K562 (cell line): ENCODE measurements around the gene CRKL. TPM values are rescaled to one million over a fixed set of nuclear protein-coding genes. Genes with fewer than 3 reads are reported as not detected.

Experiments
- ATAC-seq: fragments of 200-7000 bp; cut with Tn5 transposase; 3 replicates; pipeline ENCODE4 v1.9.1; 2020; ENCODE audit warnings: moderate library complexity
- BruUV-seq: library from RNA; stranded (reverse); fragments of 400-500 nt; replicated peaks from 2 replicates; lab custom pipeline; 2021; lab: Mats Ljungman, UMichigan
- CTCF ChIA-PET: fragments of 300-600 bp; formaldehyde crosslinking; extraction: SDS; loops from one replicate; lab custom pipeline; 2021; ENCODE audit warnings: low intra/inter-chr PET ratio; lab: Yijun Ruan, JAX
- POLR2A ChIA-PET: fragments of 300-600, 350-650 bp; sonication (Branson Sonifier 250); formaldehyde crosslinking; extraction: SDS; loops from one replicate; lab custom pipeline; 2021; ENCODE audit warnings: antibody characterized with exemption, inconsistent platforms; lab: Yijun Ruan, JAX
- DNase-seq, 4 experiments: peaks; one replicate each; pipeline versions ENCODE4 v3.0.0 to v3.0.0-alpha.2; 2011 to 2018; ENCODE audit warnings: low spot score in 3 of 4, mixed read lengths in 3 of 4; ENCODE audit errors: extremely low read depth in 1 of 4
- FAIRE-seq: peaks from 2 replicates; lab custom pipeline; 2011; peaks lifted over from hg19 to GRCh38; lab: Jason Lieb, UNC
- H2AFZ ChIP-seq: 2 replicates; pipeline ENCODE4 v1.6.0; 2011; ENCODE audit warnings: low read depth, low read length, control low read depth, inconsistent platforms
- H3K27ac ChIP-seq: fragments of 200-600 bp; 3 replicates; pipeline ENCODE4 v1.8.0; 2011; ENCODE audit warnings: low read depth, mild to moderate bottlenecking, control low read depth, inconsistent platforms, low read length, moderate library complexity, mixed read lengths; ENCODE audit errors: extremely low read depth
- H3K27me3 ChIP-seq, 2 experiments: fragments of 300-600 bp in 1 of 2; 2 replicates in 1 of 2; 3 replicates in 1 of 2; pipeline versions ENCODE4 v1.6.0 to v1.8.0; 2011; ENCODE audit warnings: inconsistent platforms in 2 of 2, low read length in 2 of 2, mild to moderate bottlenecking in 1 of 2, mixed read lengths in 1 of 2, moderate library complexity in 1 of 2; ENCODE audit not compliant: control insufficient read depth in 2 of 2, insufficient read depth in 2 of 2
- H3K36me3 ChIP-seq: fragments of 300-600 bp; 3 replicates; pipeline ENCODE4 v1.8.0; 2011; ENCODE audit warnings: mild to moderate bottlenecking, low read length, inconsistent platforms; ENCODE audit not compliant: control insufficient read depth, insufficient read depth
- H3K4me1 ChIP-seq, 2 experiments: fragments of 200-600 bp in 1 of 2; replicated peaks in 1 of 2; 2 replicates in 1 of 2; 3 replicates in 1 of 2; pipeline versions ENCODE4 v1.5.1 to v1.8.0; 2011; ENCODE audit warnings: inconsistent platforms in 2 of 2, low read length in 2 of 2, mild to moderate bottlenecking in 1 of 2, mixed read lengths in 1 of 2, moderate library complexity in 1 of 2; ENCODE audit not compliant: control insufficient read depth in 2 of 2, insufficient read depth in 2 of 2
- H3K4me2 ChIP-seq: 2 replicates; pipeline ENCODE4 v1.6.1; 2011; ENCODE audit warnings: low read length, control low read depth, inconsistent platforms, mixed read lengths; ENCODE audit not compliant: insufficient read depth
- H3K4me3 ChIP-seq: fragments of 200-600 bp; sonication (generic), shearing (Covaris generic); 2 replicates; pipeline ENCODE4 v1.5.1; 2016; ENCODE audit warnings: control low read depth, inconsistent platforms
- H3K79me2 ChIP-seq: fragments of 200-600 bp; 3 replicates; pipeline ENCODE4 v1.8.0; 2011; ENCODE audit warnings: low read length, inconsistent platforms; ENCODE audit not compliant: control insufficient read depth, insufficient read depth
- H3K9ac ChIP-seq, 2 experiments: 2 replicates each; pipeline versions ENCODE4 v1.6.0 to v1.6.1; 2011; ENCODE audit warnings: low read depth in 2 of 2, low read length in 2 of 2, control low read depth in 1 of 2, inconsistent platforms in 1 of 2, mild to moderate bottlenecking in 1 of 2, mixed read lengths in 1 of 2; ENCODE audit not compliant: insufficient read depth in 1 of 2
- H3K9me1 ChIP-seq: one replicate; pipeline ENCODE4 v1.6.0; 2011; ENCODE audit warnings: inconsistent platforms, mild to moderate bottlenecking, low read length, moderate library complexity; ENCODE audit not compliant: control insufficient read depth, insufficient read depth
- H3K9me3 ChIP-seq: replicated peaks from 2 replicates; pipeline ENCODE4 v1.5.1; 2011; ENCODE audit warnings: low read depth, low read length, inconsistent platforms; ENCODE audit not compliant: control insufficient read depth, insufficient read depth
- H4K20me1 ChIP-seq: replicated peaks from 2 replicates; pipeline ENCODE4 v1.6.1; 2011; ENCODE audit warnings: low read length, inconsistent platforms, mixed read lengths; ENCODE audit not compliant: control insufficient read depth, insufficient read depth
- E2F3 ChIP-seq: fragments of 250-450 bp; sonication (Bioruptor Pico); IDR thresholded peaks from 2 replicates; pipeline ENCODE4 v1.4.0; 2020; ENCODE audit warnings: mild to moderate bottlenecking
- FIP1L1 ChIP-seq: fragments of 200-400 bp; formaldehyde crosslinking; IDR thresholded peaks from 2 replicates; pipeline ENCODE4 v1.6.1; 2018; ENCODE audit warnings: mild to moderate bottlenecking, low read depth, low read length; ENCODE audit not compliant: poor library complexity, severe bottlenecking
- FOXM1 ChIP-seq, 2 experiments: fragments of 450-650 bp in 1 of 2; sonication (generic) in 1 of 2; formaldehyde crosslinking in 1 of 2; IDR thresholded peaks; 2 replicates each; pipeline versions ENCODE4 v1.6.1 to v1.9.0; 2017 to 2022; ENCODE audit warnings: low read depth in 2 of 2, mild to moderate bottlenecking in 2 of 2, missing genetic modification reagents in 1 of 2, moderate library complexity in 1 of 2
- HNRNPLL ChIP-seq: fragments of 200-400 bp; formaldehyde crosslinking; IDR thresholded peaks from 2 replicates; pipeline ENCODE4 v1.6.1; 2017; ENCODE audit warnings: low read length, low read depth, mild to moderate bottlenecking; ENCODE audit not compliant: poor library complexity, severe bottlenecking
- HNRNPUL1 ChIP-seq: fragments of 200-400 bp; formaldehyde crosslinking; IDR thresholded peaks from 2 replicates; pipeline ENCODE4 v1.6.1; 2017; ENCODE audit warnings: low read length
- PCBP1 ChIP-seq: fragments of 200-400 bp; formaldehyde crosslinking; IDR thresholded peaks from 2 replicates; pipeline ENCODE4 v1.6.1; 2018; ENCODE audit warnings: mild to moderate bottlenecking, low read depth, low read length; ENCODE audit not compliant: poor library complexity, severe bottlenecking
- SAFB ChIP-seq: fragments of 200-400 bp; formaldehyde crosslinking; IDR thresholded peaks from 2 replicates; pipeline ENCODE4 v1.6.1; 2017; ENCODE audit warnings: low read depth, low read length, borderline replicate concordance
- SRF ChIP-seq, 2 experiments: fragments of 250-450, 450-650 bp in 1 of 2; sonication (Bioruptor Pico) in 1 of 2; sonication (generic) in 1 of 2; formaldehyde crosslinking; IDR thresholded peaks; 2 replicates each; pipeline versions ENCODE4 v1.5.0 to v1.5.1; 2020 to 2022; ENCODE audit warnings: mild to moderate bottlenecking in 1 of 2, missing genetic modification reagents in 1 of 2
- STAG1 ChIP-seq: sonication (generic); formaldehyde crosslinking; IDR thresholded peaks from 2 replicates; pipeline ENCODE4 v1.5.0; 2020; ENCODE audit warnings: missing genetic modification reagents, borderline replicate concordance
- TFAM ChIP-seq: fragments of 250-450 bp; sonication (Bioruptor Pico); conservative IDR thresholded peaks from 2 replicates; pipeline ENCODE4 v1.5.0; 2021; ENCODE audit warnings: mild to moderate bottlenecking, moderate library complexity
- ZNF197 ChIP-seq: fragments of 200-800 bp; sonication (Bioruptor generic); IDR thresholded peaks from 2 replicates; pipeline ENCODE4 v1.6.1; 2016; ENCODE audit warnings: low read depth, missing genetic modification characterization, missing compliant biosample characterization
- ZNF586 ChIP-seq: fragments of 450-650 bp; formaldehyde crosslinking; conservative IDR thresholded peaks from 2 replicates; pipeline ENCODE4 v1.4.0; 2020; ENCODE audit warnings: mild to moderate bottlenecking, moderate library complexity
- ZSCAN32 ChIP-seq: fragments of 450-650 bp; formaldehyde crosslinking; IDR thresholded peaks from 2 replicates; pipeline ENCODE4 v1.4.0; 2020; ENCODE audit warnings: mild to moderate bottlenecking, moderate library complexity
- WGBS: fragments of 100-300 bp; shearing (Covaris generic); methylation state at CpG from one replicate; pipeline ENCODE4 v1.1.6; 2016; ENCODE audit warnings: low coverage, mixed read lengths; ENCODE audit not compliant: insufficient coverage; ENCODE audit errors: missing lambda C conversion rate; 5-methylcytosine and 5-hydroxymethylcytosine counted together
- in situ Hi-C: fragments of 300-500 bp; cut with MboI; formaldehyde crosslinking; loops from 4 replicates; pipeline ENCODE4 v1.15.0; 2018; ENCODE audit warnings: inconsistent platforms, mixed read lengths
- intact Hi-C: fragments of 100-400 bp; cut with micrococcal nuclease; formaldehyde crosslinking; loops from 2 replicates; pipeline ENCODE4 v1.14.2; 2022
- polyA plus RNA-seq, 8 experiments: library from polyadenylated mRNA; depleted of rRNA in 4 of 8; stranded (reverse) in 5 of 8; unstranded in 3 of 8; fragments of >200 nt; fragmentation: Nextera tagmentation in 2 of 8; fragmentation: Illumina TruSeq in 1 of 8; extraction: Ambion mirVana in 2 of 8; extraction: Trizol in 1 of 8; gene quantifications; 2 replicates each; pipeline versions ENCODE4 v1.2.1 to v1.2.3, GENCODE V29; 2011 to 2014; ENCODE audit warnings: inconsistent platforms in 1 of 8, missing spikeins in 1 of 8
- total RNA-seq, 7 experiments: library from RNA; depleted of rRNA in 6 of 7; stranded (reverse); fragments of >200 nt in 6 of 7; fragmentation: Illumina TruSeq in 2 of 7; extraction: Trizol in 2 of 7; gene quantifications; 2 replicates each; pipeline versions ENCODE4 v1.2.1 to v1.2.3, GENCODE V29; 2011 to 2021; ENCODE audit warnings: low replicate concordance in 1 of 7
- TF ChIP-seq, protein P1 (sequence below): sonication (generic); formaldehyde crosslinking; IDR thresholded peaks from 2 replicates; pipeline ENCODE4 v1.9.0; 2022; ENCODE audit warnings: mild to moderate bottlenecking, missing genetic modification reagents
- TF ChIP-seq, protein P2 (sequence below): fragments of 450-650 bp; IDR thresholded peaks from 2 replicates; pipeline ENCODE4 v1.6.1; 2016; ENCODE audit warnings: antibody characterized with exemption

The CRKL gene
- total and polyA plus RNA-seq, 9 of the 15 experiments (the other 6 are each of a cell fraction or from before 2014, with no cell fraction given): 100 to 263 (median 124) TPM

DNA sequence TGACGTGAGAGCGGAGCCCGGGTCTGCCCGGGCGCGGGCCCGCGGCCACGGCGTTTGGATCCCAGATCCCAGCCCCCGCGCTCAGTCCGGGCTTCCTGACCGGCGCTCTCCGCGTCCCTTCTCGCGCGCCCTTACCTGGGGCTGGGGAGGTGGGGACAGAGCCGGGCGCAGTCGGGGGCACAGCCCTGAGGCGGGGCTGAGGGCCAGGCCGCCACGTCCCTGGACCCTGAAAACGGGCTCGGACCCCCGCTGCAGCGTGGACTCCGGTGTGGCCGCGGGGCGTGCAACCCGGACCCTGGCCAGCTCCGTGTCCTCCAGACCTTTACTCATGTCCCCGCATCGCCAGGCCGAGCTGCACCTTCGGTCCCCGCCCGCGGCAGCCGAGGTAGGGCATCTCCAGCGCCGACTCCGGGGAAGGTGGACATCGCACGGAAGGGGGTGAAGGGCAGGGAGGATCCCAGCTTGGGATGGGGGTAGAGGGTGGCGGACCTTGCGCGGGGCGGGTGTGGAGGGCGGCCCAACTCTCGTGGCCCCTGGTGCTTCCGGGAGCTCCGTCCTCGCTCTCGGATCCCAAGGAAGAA is 40.0 kb downstream of the CRKL start (continued):
- TF ChIP-seq FIP1L1: peak; percentile 26
- 0 out of 4 replicates have a peak, but pooled peaks of 1 of the 2 experiments have one; percentile 1 for TF ChIP-seq SRF (CRISPR knock-in tag; IDR thresholded peaks at IDR 0.05)
- TF ChIP-seq, all 486 proteins: peak for 22

DNA sequence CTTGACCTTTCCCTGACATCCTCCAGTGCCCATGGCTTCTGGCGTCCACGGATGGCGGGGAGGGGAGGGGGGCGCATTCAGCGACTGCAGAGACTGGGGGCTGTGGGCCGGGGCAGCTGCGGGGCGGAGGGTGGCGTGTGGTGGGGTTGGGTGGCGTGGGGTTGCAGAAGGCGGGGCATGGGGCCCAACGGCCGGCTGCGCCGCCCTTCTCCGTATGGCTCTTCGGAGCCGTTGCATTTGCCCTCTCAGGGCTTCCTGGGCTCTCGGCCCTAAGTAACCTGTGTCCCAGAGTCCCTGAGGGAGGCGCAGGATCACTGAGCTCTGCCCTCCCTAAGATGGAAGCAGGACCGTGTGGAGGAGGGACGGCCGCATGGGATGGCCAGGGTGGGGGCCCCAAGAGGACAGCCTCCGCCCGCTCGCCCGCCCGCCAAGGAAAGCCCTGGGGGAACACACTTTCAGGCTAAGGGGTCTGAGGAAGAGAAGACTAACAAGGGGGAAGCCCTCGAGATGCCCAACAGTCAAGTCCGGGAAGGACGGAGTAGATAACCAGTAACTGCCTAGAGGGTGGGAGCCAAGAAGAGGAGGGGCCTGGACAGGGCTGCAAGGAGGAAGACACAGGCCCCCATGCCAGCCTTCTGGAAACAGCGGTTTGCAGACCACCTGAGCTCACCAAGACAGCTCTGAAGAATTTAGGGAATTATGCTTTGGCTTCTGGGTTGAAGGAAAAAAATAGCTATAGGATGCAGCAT is 40.6 kb downstream of the CRKL start:
- 55% methylated on average over 31 of the region's 32 CpGs for WGBS
- ChIA-PET POLR2A (interaction anchor here (0.6 to 64.4 kb wide), 11 partner anchors 10 to 101 kb away, joined by 3 to 1556 read pairs (median 5); partner anchors contain the start of genes AIFM3, CRKL, LZTR1 and THAP7), CTCF (no interaction called here)
- Histone ChIP-seq H3K4me2 (no peak overlapping the region), H3K36me3 (peaks cover 16% of the 10 kb centered on the region), H3K4me3 (no peak overlapping the region), H3K9me3 (no peaks in the 10 kb centered on the region), H3K27ac (no peak overlapping the region), H4K20me1 (peaks cover 30% of the 10 kb centered on the region), H3K4me1 (peaks cover 0 to 25% of the 10 kb centered on the region in 2 experiments; a peak in 2 of 5 replicates), H3K79me2 (peaks cover 3% of the 10 kb centered on the region; the same call in 2 of the 3 replicates), H3K27me3 (peaks cover 0 to 5% of the 10 kb centered on the region in 2 experiments; a peak in 1 of 5 replicates), H3K9ac (peak overlapping the region in 1 of 2 experiments; percentile 46; a peak in 2 of 4 replicates), H2AFZ (no peak overlapping the region), H3K9me1 (no peaks in the 10 kb centered on the region)
- DNase-seq (no peak), FAIRE-seq (no peak), ATAC-seq (0 out of 3 replicates have a peak, but pooled peaks have one; percentile 3)
- in situ Hi-C loops: loop anchor here (25.0 kb wide), 1 partner anchor 179 kb away; no protein-coding TSS in a partner anchor
- intact Hi-C loops: no loop called here
- no TSS peak for BruUV-seq
- TF ChIP-seq HNRNPLL (peak; percentile 24), STAG1 (CRISPR knock-in tag) (0 out of 2 replicates have a peak, but pooled peaks have one; percentile 10), TFAM (CRISPR knock-in tag) (no peak), E2F3 (CRISPR knock-in tag) (no peak), ZSCAN32 (no peak), SAFB (no peak), ZNF197 (CRISPR knock-in tag) (no peak), FOXM1 (IDR thresholded peaks at IDR 0.05; ENCODE audit: low read depth) (no peak), FOXM1 (CRISPR knock-in tag; IDR thresholded peaks at IDR 0.05; ENCODE audit: low read depth) (0 out of 2 replicates have a peak, but pooled peaks have one; percentile 49), HNRNPUL1 (no peak), ZNF586 (0 out of 2 replicates have a peak, but pooled peaks have one; percentile 13), PCBP1 (peak; percentile 21)
- TF ChIP-seq, protein P1, sequence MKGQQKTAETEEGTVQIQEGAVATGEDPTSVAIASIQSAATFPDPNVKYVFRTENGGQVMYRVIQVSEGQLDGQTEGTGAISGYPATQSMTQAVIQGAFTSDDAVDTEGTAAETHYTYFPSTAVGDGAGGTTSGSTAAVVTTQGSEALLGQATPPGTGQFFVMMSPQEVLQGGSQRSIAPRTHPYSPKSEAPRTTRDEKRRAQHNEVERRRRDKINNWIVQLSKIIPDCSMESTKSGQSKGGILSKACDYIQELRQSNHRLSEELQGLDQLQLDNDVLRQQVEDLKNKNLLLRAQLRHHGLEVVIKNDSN: no peak
- TF ChIP-seq, protein P2, sequence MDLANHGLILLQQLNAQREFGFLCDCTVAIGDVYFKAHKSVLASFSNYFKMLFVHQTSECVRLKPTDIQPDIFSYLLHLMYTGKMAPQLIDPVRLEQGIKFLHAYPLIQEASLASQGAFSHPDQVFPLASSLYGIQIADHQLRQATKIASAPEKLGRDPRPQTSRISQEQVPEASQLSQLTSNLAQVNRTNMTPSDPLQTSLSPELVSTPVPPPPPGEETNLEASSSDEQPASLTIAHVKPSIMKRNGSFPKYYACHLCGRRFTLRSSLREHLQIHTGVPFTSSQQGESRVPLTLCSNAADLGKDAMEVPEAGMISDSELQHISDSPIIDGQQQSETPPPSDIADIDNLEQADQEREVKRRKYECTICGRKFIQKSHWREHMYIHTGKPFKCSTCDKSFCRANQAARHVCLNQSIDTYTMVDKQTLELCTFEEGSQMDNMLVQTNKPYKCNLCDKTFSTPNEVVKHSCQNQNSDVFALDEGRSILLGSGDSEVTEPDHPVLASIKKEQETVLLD: no peak
